Fibroblast of mammary gland (primary cell): ENCODE data around the gene SREBF1.

ENCODE experiments used
- DNase-seq: peaks from one replicate; pipeline ENCODE4 v3.0.0-alpha.2; 2010; ENCODE audit warnings: low read depth
- H3K4me3 ChIP-seq: 2 replicates; pipeline ENCODE4 v1.5.1; 2011; ENCODE audit warnings: low read depth, mild to moderate bottlenecking, low read length, moderate library complexity; ENCODE audit not compliant: control insufficient read depth
- CTCF ChIP-seq: conservative IDR thresholded peaks from 2 replicates; pipeline ENCODE4 v1.5.1; 2011; ENCODE audit warnings: low read depth, low read length, inconsistent platforms; ENCODE audit not compliant: control insufficient read depth, insufficient read depth

The SREBF1 gene

GRCh38 chr17:17795946-17796786 lies 40.6 kb downstream of the SREBF1 start:
- TF ChIP-seq CTCF = no peak
- no peak for DNase-seq
- H3K4me3 ChIP-seq = no peak overlapping the region

- DNase-seq = no peak
- H3K4me3 ChIP-seq = no peak overlapping the region
- TF ChIP-seq CTCF = no peak
Observed at GRCh38 chr17:17795296-17795695, 41.5 kb downstream of the SREBF1 start.

- no peak overlapping the region for H3K4me3 ChIP-seq
- no peak for TF ChIP-seq CTCF
- no peak for DNase-seq
Observed at GRCh38 chr17:17794382-17794781, 42.4 kb downstream of the SREBF1 start.

GRCh38 chr17:17793378-17794214 lies 43.2 kb downstream of the SREBF1 start:
- no peak for DNase-seq
- no peak overlapping the region for H3K4me3 ChIP-seq
- no peak for TF ChIP-seq CTCF

GRCh38 chr17:17792551-17793377 lies 44.0 kb downstream of the SREBF1 start:
- peak; percentile 49 for DNase-seq
- no peak for TF ChIP-seq CTCF
- H3K4me3 ChIP-seq = no peak overlapping the region

- H3K4me3 ChIP-seq = no peak overlapping the region
- DNase-seq = no peak
- TF ChIP-seq CTCF = no peak
Observed at GRCh38 chr17:17792037-17792550, 44.7 kb downstream of the SREBF1 start.
